ENCODE measurements around the gene TASP1. TPM values are rescaled to one million over a fixed set of nuclear protein-coding genes. Genes with fewer than 3 reads are reported as not detected.

TASP1 gene
- total RNA-seq, 2 donors from 2014 or later: 5.7 to 13.8 TPM

Other genes starting within 250 kb of the TASP1 start
- gene ESF1, start 146.0 kb upstream of the TASP1 start, total RNA-seq: 10 to 100 TPM; 11.6 to 18.7 TPM
- gene NDUFAF5, start 146.1 kb upstream of the TASP1 start, total RNA-seq: 10 to 100 TPM; 46.4 to 67.6 TPM